Osteoblast (primary cell): ENCODE data around the gene ATP1B2. TPM values are rescaled to one million over a fixed set of nuclear protein-coding genes. Genes with fewer than 3 reads are reported as not detected.

Source experiments
- DNase-seq: peaks from one replicate; pipeline ENCODE4 v3.0.0; 2011; ENCODE audit warnings: low spot score, mixed read lengths; ENCODE audit not compliant: insufficient read length; ENCODE audit errors: missing footprints
- H2AFZ ChIP-seq: 2 replicates; pipeline ENCODE4 v1.6.0; 2011; ENCODE audit warnings: mild to moderate bottlenecking, low read length
- H3K27ac ChIP-seq: 2 replicates; pipeline ENCODE4 v1.5.1; 2011; ENCODE audit warnings: mild to moderate bottlenecking, low read depth, low read length, moderate library complexity
- H3K27me3 ChIP-seq: 2 replicates; pipeline ENCODE4 v1.6.0; 2012; ENCODE audit warnings: mild to moderate bottlenecking, control low read depth, inconsistent platforms, low read length, moderate library complexity; ENCODE audit not compliant: insufficient read depth
- H3K36me3 ChIP-seq: 2 replicates; pipeline ENCODE4 v1.5.1; 2011; ENCODE audit warnings: mild to moderate bottlenecking, low read length, control low read depth, moderate library complexity; ENCODE audit not compliant: insufficient read depth
- H3K4me1 ChIP-seq: 2 replicates; pipeline ENCODE4 v1.5.1; 2011; ENCODE audit warnings: mild to moderate bottlenecking, low read length, control low read depth, moderate library complexity; ENCODE audit not compliant: insufficient read depth
- H3K4me2 ChIP-seq: 2 replicates; pipeline ENCODE4 v1.6.0; 2011; ENCODE audit warnings: mild to moderate bottlenecking, low read length; ENCODE audit not compliant: insufficient read depth
- H3K4me3 ChIP-seq: fragments of 200-600 bp; sonication (generic); 3 replicates; pipeline ENCODE4 v1.5.1; 2012; ENCODE audit warnings: mild to moderate bottlenecking, low read length, inconsistent platforms; ENCODE audit not compliant: insufficient read depth
- H3K79me2 ChIP-seq: 2 replicates; pipeline ENCODE4 v1.6.0; 2012; ENCODE audit warnings: mild to moderate bottlenecking, low read length, control low read depth, inconsistent platforms; ENCODE audit not compliant: insufficient read depth
- H3K9me3 ChIP-seq: 2 replicates; pipeline ENCODE4 v1.5.1; 2011; ENCODE audit warnings: low read depth, low read length, control low read depth
- H4K20me1 ChIP-seq: 2 replicates; pipeline ENCODE4 v1.6.0; 2012; ENCODE audit warnings: mild to moderate bottlenecking, low read length, control low read depth; ENCODE audit not compliant: insufficient read depth
- total RNA-seq: library from RNA; depleted of rRNA; stranded (reverse); fragments of >200 nt; gene quantifications from 2 replicates; pipeline ENCODE4 v1.2.3, GENCODE V29; 2012
- TF ChIP-seq, protein P1 (sequence below): IDR thresholded peaks from 2 replicates; pipeline ENCODE4 v1.5.1; 2011; ENCODE audit warnings: mild to moderate bottlenecking, low read depth, low read length, moderate library complexity; ENCODE audit errors: extremely low read depth

Gene ATP1B2
- total RNA-seq, 1 donor: under 0.01 TPM

- H3K9me3 ChIP-seq: no peaks in the 10 kb centered on the region
- H3K27me3 ChIP-seq: no peaks in the 10 kb centered on the region
- H3K4me1 ChIP-seq: no peaks in the 10 kb centered on the region
- no peaks in the 10 kb centered on the region for H4K20me1 ChIP-seq
- no peak overlapping the region for H2AFZ ChIP-seq
- no peaks in the 10 kb centered on the region for H3K79me2 ChIP-seq
- H3K4me2 ChIP-seq: no peak overlapping the region
- no peak overlapping the region for H3K27ac ChIP-seq
- no peak for DNase-seq
- TF ChIP-seq, protein P1, sequence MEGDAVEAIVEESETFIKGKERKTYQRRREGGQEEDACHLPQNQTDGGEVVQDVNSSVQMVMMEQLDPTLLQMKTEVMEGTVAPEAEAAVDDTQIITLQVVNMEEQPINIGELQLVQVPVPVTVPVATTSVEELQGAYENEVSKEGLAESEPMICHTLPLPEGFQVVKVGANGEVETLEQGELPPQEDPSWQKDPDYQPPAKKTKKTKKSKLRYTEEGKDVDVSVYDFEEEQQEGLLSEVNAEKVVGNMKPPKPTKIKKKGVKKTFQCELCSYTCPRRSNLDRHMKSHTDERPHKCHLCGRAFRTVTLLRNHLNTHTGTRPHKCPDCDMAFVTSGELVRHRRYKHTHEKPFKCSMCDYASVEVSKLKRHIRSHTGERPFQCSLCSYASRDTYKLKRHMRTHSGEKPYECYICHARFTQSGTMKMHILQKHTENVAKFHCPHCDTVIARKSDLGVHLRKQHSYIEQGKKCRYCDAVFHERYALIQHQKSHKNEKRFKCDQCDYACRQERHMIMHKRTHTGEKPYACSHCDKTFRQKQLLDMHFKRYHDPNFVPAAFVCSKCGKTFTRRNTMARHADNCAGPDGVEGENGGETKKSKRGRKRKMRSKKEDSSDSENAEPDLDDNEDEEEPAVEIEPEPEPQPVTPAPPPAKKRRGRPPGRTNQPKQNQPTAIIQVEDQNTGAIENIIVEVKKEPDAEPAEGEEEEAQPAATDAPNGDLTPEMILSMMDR: no peak
- no peak overlapping the region for H3K4me3 ChIP-seq
- peaks cover 5% of the 10 kb centered on the region for H3K36me3 ChIP-seq
These were observed 47.3 kb downstream of the ATP1B2 start for GRCh38 chr17:7697828-7698588.

DNA sequence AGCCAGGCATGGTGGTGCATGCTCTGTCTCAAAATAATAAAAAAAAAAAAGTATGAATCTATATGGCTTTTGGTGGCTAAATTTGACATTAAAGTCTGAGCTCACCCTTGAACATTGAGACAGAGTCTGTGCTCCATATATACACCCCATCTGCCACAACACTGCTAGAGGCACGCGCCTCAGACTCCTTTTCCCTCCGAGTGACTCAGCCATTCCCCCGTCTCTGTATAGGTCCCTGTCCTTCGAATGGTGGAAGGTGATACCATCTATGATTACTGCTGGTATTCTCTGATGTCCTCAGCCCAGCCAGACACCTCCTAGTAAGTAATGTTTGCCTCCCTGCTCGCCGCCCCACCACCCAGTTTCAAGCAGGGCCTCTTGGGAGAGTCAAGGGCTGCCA, 49.8 kb downstream of the ATP1B2 start:
- Histone ChIP-seq H3K36me3 (peaks cover 5% of the 10 kb centered on the region), H3K4me2 (no peak overlapping the region), H3K79me2 (no peaks in the 10 kb centered on the region), H2AFZ (no peak overlapping the region), H3K27me3 (peaks cover 19% of the 10 kb centered on the region), H3K4me3 (no peak overlapping the region), H3K27ac (no peak overlapping the region), H4K20me1 (no peaks in the 10 kb centered on the region), H3K9me3 (no peaks in the 10 kb centered on the region), H3K4me1 (peaks cover 11% of the 10 kb centered on the region)
- TF ChIP-seq, protein P1: no peak
- no peak for DNase-seq

GRCh38 chr17:7701681-7702080, 51.0 kb downstream of the ATP1B2 start:
- H3K27me3 ChIP-seq: peaks cover 30% of the 10 kb centered on the region
- no peak overlapping the region for H3K4me3 ChIP-seq
- peaks cover 5% of the 10 kb centered on the region for H3K36me3 ChIP-seq
- no peak for DNase-seq
- no peak overlapping the region for H2AFZ ChIP-seq
- H3K27ac ChIP-seq: no peak overlapping the region
- H3K79me2 ChIP-seq: no peaks in the 10 kb centered on the region
- no peaks in the 10 kb centered on the region for H3K9me3 ChIP-seq
- H3K4me1 ChIP-seq: peaks cover 11% of the 10 kb centered on the region
- H3K4me2 ChIP-seq: no peak overlapping the region
- no peaks in the 10 kb centered on the region for H4K20me1 ChIP-seq
- TF ChIP-seq, protein P1: no peak

DNA sequence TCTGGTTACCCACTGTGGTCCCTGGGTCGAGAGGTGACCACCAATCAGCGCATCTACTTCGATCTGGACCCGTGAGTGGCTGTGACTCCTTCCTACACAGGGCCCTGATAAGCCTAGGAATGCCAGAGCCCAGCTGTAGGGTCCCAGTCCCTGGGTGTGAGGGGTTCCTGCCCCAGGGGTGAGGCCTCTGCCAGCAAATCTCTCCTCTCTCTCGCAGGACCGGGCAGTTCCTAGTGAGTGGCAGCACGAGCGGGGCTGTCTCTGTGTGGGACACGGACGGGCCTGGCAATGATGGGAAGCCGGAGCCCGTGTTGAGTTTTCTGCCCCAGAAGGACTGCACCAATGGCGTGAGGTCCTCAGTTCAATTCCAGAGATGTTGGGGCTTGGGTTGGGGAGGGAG, 52.0 kb downstream of the ATP1B2 start:
- Histone ChIP-seq H3K27me3 (peaks cover 40% of the 10 kb centered on the region), H3K79me2 (no peaks in the 10 kb centered on the region), H3K27ac (no peak overlapping the region), H3K4me1 (peaks cover 11% of the 10 kb centered on the region), H3K9me3 (no peaks in the 10 kb centered on the region), H3K36me3 (peaks cover 5% of the 10 kb centered on the region), H3K4me2 (no peak overlapping the region), H2AFZ (no peak overlapping the region), H4K20me1 (no peaks in the 10 kb centered on the region), H3K4me3 (no peak overlapping the region)
- TF ChIP-seq, protein P1: no peak
- no peak for DNase-seq
